Left hindlimb (tissue), 1 donor: ENCODE data around the gene STEAP1.
"Not testable (repeated sequence)": the region's sequence is repeated elsewhere in the genome, so short reads cannot be mapped to it uniquely, and the experiment has no call there.

ENCODE experiments used
- DNase-seq: peaks from one replicate; pipeline ENCODE4 v3.0.0-alpha.2; 2018

Gene STEAP1

GRCh38 chr7:90153943-90154771, at the start of gene STEAP1:
TSS of gene STEAP1 (plus strand) at chr7:90154469. CDS start at chr7:90159789, 5,320 bp downstream.
- DNase-seq, result peak; percentile 89

- DNase-seq, result not testable (repeated sequence)
These were observed 39.3 kb upstream of the STEAP1 start for GRCh38 chr7:90114972-90115371.

GRCh38 chr7:90118551-90119177, 35.6 kb upstream of the STEAP1 start:
- DNase-seq, result peak; percentile 37

- peak; percentile 68 for DNase-seq
These were observed 34.9 kb upstream of the STEAP1 start for GRCh38 chr7:90119178-90119971.

GRCh38 chr7:90120205-90120604, 34.1 kb upstream of the STEAP1 start:
- not testable (repeated sequence) for DNase-seq

- DNase-seq, result not testable (repeated sequence)
These were observed 22.5 kb upstream of the STEAP1 start for GRCh38 chr7:90131746-90132145.

- DNase-seq, result not testable (repeated sequence)
These were observed 6.9 kb upstream of the STEAP1 start for GRCh38 chr7:90147079-90147960.

GRCh38 chr7:90149428-90149827, 4.8 kb upstream of the STEAP1 start:
- DNase-seq, result not testable (repeated sequence)

- DNase-seq, result not testable (repeated sequence)
These were observed 2.4 kb upstream of the STEAP1 start for GRCh38 chr7:90151884-90152283.

GRCh38 chr7:90152642-90153253, 1.5 kb upstream of the STEAP1 start:
- not testable (repeated sequence) for DNase-seq

GRCh38 chr7:90155206-90155605, 937 bp downstream of the STEAP1 start:
- DNase-seq, result no peak

- not testable (repeated sequence) for DNase-seq
These were observed 3.1 kb downstream of the STEAP1 start for GRCh38 chr7:90157331-90157730.

GRCh38 chr7:90157761-90158350, 3.6 kb downstream of the STEAP1 start:
- not testable (repeated sequence) for DNase-seq

- DNase-seq, result no peak
These were observed 9.3 kb downstream of the STEAP1 start for GRCh38 chr7:90163534-90163933.

GRCh38 chr7:90165724-90166123, 11.5 kb downstream of the STEAP1 start:
- DNase-seq, result no peak

GRCh38 chr7:90166153-90166552, 11.9 kb downstream of the STEAP1 start:
- DNase-seq, result no peak

GRCh38 chr7:90167361-90167760, 13.1 kb downstream of the STEAP1 start:
- DNase-seq, result no peak

- DNase-seq, result no peak
These were observed 15.6 kb downstream of the STEAP1 start for GRCh38 chr7:90169891-90170290.

- DNase-seq, result no peak
These were observed 17.9 kb downstream of the STEAP1 start for GRCh38 chr7:90172121-90172520.

- DNase-seq, result no peak
These were observed 18.4 kb downstream of the STEAP1 start for GRCh38 chr7:90172624-90173023.

- DNase-seq, result no peak
These were observed 19.0 kb downstream of the STEAP1 start for GRCh38 chr7:90173127-90173844.
